Measurements from ENCODE around the gene PHLDA3.

GRCh38 chr1:201507360-201507675 is 38.3 kb upstream of the PHLDA3 start:
- TF ChIP-seq POLR2AphosphoS5 (IDR thresholded peaks at IDR 0.05) (no peak), CTCF (IDR thresholded peaks at IDR 0.05) (no peak)

Measured in gastroesophageal sphincter (tissue), 3 donors.